GM21619 (cell line): ENCODE measurements around the gene STX8.
"Not testable (repeated sequence)": the region's sequence is repeated elsewhere in the genome, so short reads cannot be mapped to it uniquely, and the experiment has no call there.

Experiments
- ATAC-seq: cut with Tn5 transposase; IDR thresholded peaks from one replicate; pipeline ENCODE4 v1.9.1; 2021; ENCODE audit not compliant: unreplicated experiment

The STX8 gene

GRCh38 chr17:9270921-9271320, 304.7 kb downstream of the STX8 start:
- ATAC-seq = no peak

- ATAC-seq = no peak
Measured at GRCh38 chr17:9269350-9270035, 306.1 kb downstream of the STX8 start.

GRCh38 chr17:9268546-9268945, 307.1 kb downstream of the STX8 start:
- no peak for ATAC-seq

GRCh38 chr17:9266697-9267117, 308.9 kb downstream of the STX8 start:
- ATAC-seq = no peak

- no peak for ATAC-seq
Measured at GRCh38 chr17:9266031-9266680, 309.5 kb downstream of the STX8 start.

GRCh38 chr17:9261081-9262012, 314.3 kb downstream of the STX8 start:
- no peak for ATAC-seq

- ATAC-seq = no peak
Measured at GRCh38 chr17:9259419-9259818, 316.2 kb downstream of the STX8 start.

GRCh38 chr17:9258115-9259015, 317.3 kb downstream of the STX8 start:
- no peak for ATAC-seq

- not testable (repeated sequence) for ATAC-seq
Measured at GRCh38 chr17:9257630-9257965, 318.0 kb downstream of the STX8 start.

- no peak for ATAC-seq
Measured at GRCh38 chr17:9256751-9257629, 318.6 kb downstream of the STX8 start.

GRCh38 chr17:9256361-9256750, 319.3 kb downstream of the STX8 start:
- no peak for ATAC-seq

- ATAC-seq = no peak
Measured at GRCh38 chr17:9255833-9256232, 319.8 kb downstream of the STX8 start.

- no peak for ATAC-seq
Measured at GRCh38 chr17:9254841-9255240, 320.8 kb downstream of the STX8 start.

- ATAC-seq = no peak
Measured at GRCh38 chr17:9253308-9253707, 322.3 kb downstream of the STX8 start.

GRCh38 chr17:9251273-9251672, 324.3 kb downstream of the STX8 start:
- ATAC-seq = no peak

- ATAC-seq = no peak
Measured at GRCh38 chr17:9249245-9249953, 326.2 kb downstream of the STX8 start.

- ATAC-seq = no peak
Measured at GRCh38 chr17:9247401-9247938, 328.1 kb downstream of the STX8 start.

GRCh38 chr17:9244066-9245052, 331.3 kb downstream of the STX8 start:
- ATAC-seq = no peak
